ENCODE measurements around the gene DCHS1. TPM values are rescaled to one million over a fixed set of nuclear protein-coding genes. Genes with fewer than 3 reads are reported as not detected.
A peak's percentile ranks its signal among the peaks of the same experiment; 100 is the strongest.

DCHS1 gene
- total and polyA plus RNA-seq, 2 of the 13 experiments (the other 11 are each of a cell fraction or from before 2014, with no cell fraction given), result under 0.01 to 0.03 TPM

DNA sequence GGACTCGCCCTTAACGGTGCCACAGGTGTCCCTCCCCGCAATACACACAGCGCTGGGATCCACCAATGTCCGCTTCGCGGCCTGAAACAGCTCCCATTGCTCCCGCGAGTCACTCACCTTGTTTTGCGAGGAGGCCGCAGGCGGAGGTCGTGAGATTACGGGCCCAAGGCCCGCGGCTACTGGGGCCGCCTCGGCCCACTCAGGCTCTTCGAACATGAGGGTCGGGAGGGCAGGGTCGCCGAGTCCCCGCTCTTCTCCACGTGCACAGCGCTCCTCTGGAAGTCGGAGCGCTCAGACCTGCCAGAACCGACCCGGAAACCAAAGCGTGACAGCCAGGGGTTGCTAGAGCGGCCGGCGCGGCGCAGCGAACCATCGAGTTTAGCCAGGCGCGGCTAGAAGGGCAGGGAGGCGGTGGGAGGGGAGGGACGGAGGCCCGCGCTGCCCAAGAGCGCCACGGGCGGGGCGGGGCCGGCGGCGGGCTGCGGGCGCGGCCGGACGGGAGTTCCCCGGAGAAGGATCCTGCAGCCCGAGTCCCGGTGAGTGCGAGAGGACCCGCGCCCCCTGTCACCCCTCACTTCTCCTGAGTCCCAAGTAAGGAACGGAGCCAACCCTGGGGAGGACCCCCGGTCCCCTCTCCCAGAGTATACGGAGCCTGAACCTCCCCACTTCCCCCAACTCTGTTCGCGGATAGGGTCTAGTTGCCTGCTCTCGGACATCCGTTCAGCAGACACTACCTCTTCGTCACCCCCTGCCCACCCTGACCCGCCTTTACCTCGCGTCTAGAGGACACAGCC lies 52.1 kb downstream of the DCHS1 start, which contains the start of the genes ILK and RRP8 (continued):
- TF ChIP-seq PRMT3 (CRISPR knock-in tag; IDR thresholded peaks at IDR 0.05; ENCODE audit: borderline replicate concordance, low read depth), result 0 out of 2 replicates have a peak, but pooled peaks have one; percentile 34
- TF ChIP-seq ARID2 (CRISPR knock-in tag; IDR thresholded peaks at IDR 0.05; ENCODE audit: borderline replicate concordance), result peak; percentile 66
- TF ChIP-seq ZNF251 (CRISPR knock-in tag; IDR thresholded peaks at IDR 0.05), result no peak
- no peak; a peak in 1 of 4 replicates for TF ChIP-seq EP300 (IDR thresholded peaks at IDR 0.05; ENCODE audit: low read depth in 2 of 2, low read length in 2 of 2)
- TF ChIP-seq EP300 (CRISPR knock-in tag; IDR thresholded peaks at IDR 0.05; ENCODE audit: borderline replicate concordance), result no peak
- TF ChIP-seq ZNF317 (CRISPR knock-in tag; IDR thresholded peaks at IDR 0.05), result peak; percentile 79
- no peak; the same call in 1 of the 2 replicates for TF ChIP-seq FUBP1 (CRISPR knock-in tag; IDR thresholded peaks at IDR 0.05; ENCODE audit: borderline replicate concordance)
- TF ChIP-seq, protein P1, sequence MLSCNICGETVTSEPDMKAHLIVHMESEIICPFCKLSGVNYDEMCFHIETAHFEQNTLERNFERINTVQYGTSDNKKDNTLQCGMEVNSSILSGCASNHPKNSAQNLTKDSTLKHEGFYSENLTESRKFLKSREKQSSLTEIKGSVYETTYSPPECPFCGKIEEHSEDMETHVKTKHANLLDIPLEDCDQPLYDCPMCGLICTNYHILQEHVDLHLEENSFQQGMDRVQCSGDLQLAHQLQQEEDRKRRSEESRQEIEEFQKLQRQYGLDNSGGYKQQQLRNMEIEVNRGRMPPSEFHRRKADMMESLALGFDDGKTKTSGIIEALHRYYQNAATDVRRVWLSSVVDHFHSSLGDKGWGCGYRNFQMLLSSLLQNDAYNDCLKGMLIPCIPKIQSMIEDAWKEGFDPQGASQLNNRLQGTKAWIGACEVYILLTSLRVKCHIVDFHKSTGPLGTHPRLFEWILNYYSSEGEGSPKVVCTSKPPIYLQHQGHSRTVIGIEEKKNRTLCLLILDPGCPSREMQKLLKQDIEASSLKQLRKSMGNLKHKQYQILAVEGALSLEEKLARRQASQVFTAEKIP (CRISPR knock-in tag; IDR thresholded peaks at IDR 0.05; ENCODE audit: borderline replicate concordance), result 0 out of 2 replicates have a peak, but pooled peaks have one; percentile 23
- no peak for TF ChIP-seq ZNF841 (CRISPR knock-in tag; IDR thresholded peaks at IDR 0.05; ENCODE audit: borderline replicate concordance)
- TF ChIP-seq ZNF350 (CRISPR knock-in tag; IDR thresholded peaks at IDR 0.05; ENCODE audit: borderline replicate concordance, low read depth), result peak; percentile 79; the same call in 1 of the 2 replicates
- 0 out of 2 replicates have a peak, but pooled peaks have one; percentile 58 for TF ChIP-seq EEA1 (CRISPR knock-in tag; IDR thresholded peaks at IDR 0.05; ENCODE audit: borderline replicate concordance)
- peak; percentile 95 for TF ChIP-seq KMT2B (CRISPR knock-in tag; IDR thresholded peaks at IDR 0.05)
- TF ChIP-seq GZF1 (CRISPR knock-in tag; IDR thresholded peaks at IDR 0.05), result 0 out of 2 replicates have a peak, but pooled peaks have one; percentile 31
- TF ChIP-seq ARNTL (CRISPR knock-in tag; IDR thresholded peaks at IDR 0.05), result peak; percentile 75
- peak; percentile 64; the same call in 1 of the 2 replicates for TF ChIP-seq ZNF121 (CRISPR knock-in tag; IDR thresholded peaks at IDR 0.05)
- TF ChIP-seq ZEB1 (IDR thresholded peaks at IDR 0.05; ENCODE audit: insufficient replicate concordance, low read depth), result no peak
- TF ChIP-seq ZNF546 (CRISPR knock-in tag; conservative IDR thresholded peaks at IDR 0.05), result peak; percentile 69; the same call in 1 of the 2 replicates
- no peak for TF ChIP-seq ZNF232 (CRISPR knock-in tag; IDR thresholded peaks at IDR 0.05; ENCODE audit: borderline replicate concordance)
- TF ChIP-seq HDAC2 (CRISPR knock-in tag; IDR thresholded peaks at IDR 0.05), result peak; percentile 78; the same call in 1 of the 2 replicates
- TF ChIP-seq ZNF253 (CRISPR knock-in tag; IDR thresholded peaks at IDR 0.05; ENCODE audit: borderline replicate concordance), result 0 out of 2 replicates have a peak, but pooled peaks have one; percentile 44
- TF ChIP-seq YEATS2 (CRISPR knock-in tag; IDR thresholded peaks at IDR 0.05; ENCODE audit: borderline replicate concordance), result peak; percentile 89
- TF ChIP-seq ZBTB20 (CRISPR knock-in tag; IDR thresholded peaks at IDR 0.05; ENCODE audit: borderline replicate concordance, low read depth), result peak; percentile 73; the same call in 1 of the 2 replicates
- 0 out of 2 replicates have a peak, but pooled peaks have one; percentile 16 for TF ChIP-seq ZFYVE20 (CRISPR knock-in tag; IDR thresholded peaks at IDR 0.05; ENCODE audit: borderline replicate concordance, low read depth)
- TF ChIP-seq FOXC1 (CRISPR knock-in tag; IDR thresholded peaks at IDR 0.05; ENCODE audit: borderline replicate concordance), result peak; percentile 93
- TF ChIP-seq, protein P2, sequence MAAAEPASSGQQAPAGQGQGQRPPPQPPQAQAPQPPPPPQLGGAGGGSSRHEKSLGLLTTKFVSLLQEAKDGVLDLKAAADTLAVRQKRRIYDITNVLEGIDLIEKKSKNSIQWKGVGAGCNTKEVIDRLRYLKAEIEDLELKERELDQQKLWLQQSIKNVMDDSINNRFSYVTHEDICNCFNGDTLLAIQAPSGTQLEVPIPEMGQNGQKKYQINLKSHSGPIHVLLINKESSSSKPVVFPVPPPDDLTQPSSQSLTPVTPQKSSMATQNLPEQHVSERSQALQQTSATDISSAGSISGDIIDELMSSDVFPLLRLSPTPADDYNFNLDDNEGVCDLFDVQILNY (CRISPR knock-in tag; conservative IDR thresholded peaks at IDR 0.05), result no peak
